SJCRH30 (cell line): ENCODE measurements around the gene TMEM181. TPM values are rescaled to one million over a fixed set of nuclear protein-coding genes. Genes with fewer than 3 reads are reported as not detected.
"Not testable (repeated sequence)": the region's sequence is repeated elsewhere in the genome, so short reads cannot be mapped to it uniquely, and the experiment has no call there.

Source experiments
- DNase-seq, 2 experiments: peaks; one replicate each; pipeline ENCODE4 v3.0.0-alpha.2; 2015 to 2020
- H3K27ac ChIP-seq: fragments of 250-450 bp; sonication (Bioruptor Pico); 2 replicates; pipeline ENCODE4 v1.5.1; 2020; ENCODE audit warnings: mild to moderate bottlenecking, moderate library complexity
- H3K27me3 ChIP-seq: fragments of 250-450 bp; sonication (Bioruptor Pico); 2 replicates; pipeline ENCODE4 v1.5.1; 2020; ENCODE audit warnings: mild to moderate bottlenecking, moderate library complexity
- H3K36me3 ChIP-seq: fragments of 250-450 bp; sonication (Bioruptor Pico); 2 replicates; pipeline ENCODE4 v1.5.1; 2020; ENCODE audit warnings: mild to moderate bottlenecking, moderate library complexity
- H3K4me1 ChIP-seq: fragments of 250-450 bp; sonication (Bioruptor Pico); 2 replicates; pipeline ENCODE4 v1.5.1; 2020; ENCODE audit warnings: mild to moderate bottlenecking, moderate library complexity
- H3K4me3 ChIP-seq: fragments of 250-450 bp; sonication (Bioruptor Pico); 2 replicates; pipeline ENCODE4 v1.5.1; 2020; ENCODE audit warnings: mild to moderate bottlenecking, moderate library complexity
- H3K9me3 ChIP-seq: fragments of 250-450 bp; sonication (Bioruptor Pico); replicated peaks from 2 replicates; pipeline ENCODE4 v1.5.1; 2020; ENCODE audit warnings: mild to moderate bottlenecking, moderate library complexity
- total RNA-seq: library from RNA; depleted of rRNA; stranded (reverse); fragments of >200 nt; shearing (Covaris generic); gene quantifications from 2 replicates; pipeline ENCODE4 v1.2.3, GENCODE V29; 2014

TMEM181 gene
- total RNA-seq, 1 experiment from 2014 or later: 33.5 TPM

- DNase-seq: no peak
- Histone ChIP-seq H3K27ac (no peak overlapping the region), H3K27me3 (no peaks in the 10 kb centered on the region), H3K4me3 (no peak overlapping the region), H3K9me3 (no peaks in the 10 kb centered on the region; the same call in 1 of the 2 replicates), H3K36me3 (peaks cover 44% of the 10 kb centered on the region), H3K4me1 (peaks cover 3% of the 10 kb centered on the region; the same call in 1 of the 2 replicates)
These were observed 49.7 kb downstream of the TMEM181 start for GRCh38 chr6:158609455-158610155.

- Histone ChIP-seq H3K4me1 (peaks cover 3% of the 10 kb centered on the region; the same call in 1 of the 2 replicates), H3K27me3 (no peaks in the 10 kb centered on the region), H3K27ac (no peak overlapping the region), H3K4me3 (no peak overlapping the region), H3K36me3 (peaks cover 48% of the 10 kb centered on the region), H3K9me3 (no peaks in the 10 kb centered on the region; the same call in 1 of the 2 replicates)
- DNase-seq: no peak
These were observed 50.6 kb downstream of the TMEM181 start for GRCh38 chr6:158610319-158610968.

GRCh38 chr6:158611039-158611438 is 51.1 kb downstream of the TMEM181 start:
- no peaks in the 10 kb centered on the region; the same call in none of the 2 replicates for H3K9me3 ChIP-seq
- no peak overlapping the region for H3K27ac ChIP-seq
- no peak for DNase-seq
- peaks cover 44% of the 10 kb centered on the region for H3K36me3 ChIP-seq
- no peaks in the 10 kb centered on the region for H3K27me3 ChIP-seq
- peaks cover 3% of the 10 kb centered on the region; the same call in 1 of the 2 replicates for H3K4me1 ChIP-seq
- no peak overlapping the region for H3K4me3 ChIP-seq

- Histone ChIP-seq H3K36me3 (peaks cover 41% of the 10 kb centered on the region), H3K9me3 (no peaks in the 10 kb centered on the region; the same call in none of the 2 replicates), H3K27ac (no peak overlapping the region), H3K4me3 (no peak overlapping the region), H3K27me3 (no peaks in the 10 kb centered on the region), H3K4me1 (peaks cover 3% of the 10 kb centered on the region; the same call in 1 of the 2 replicates)
- DNase-seq: no peak
These were observed 51.9 kb downstream of the TMEM181 start for GRCh38 chr6:158611541-158612370.

GRCh38 chr6:158614606-158615005 is 54.7 kb downstream of the TMEM181 start:
- H3K36me3 ChIP-seq: peaks cover 39% of the 10 kb centered on the region
- not testable (repeated sequence) for H3K9me3 ChIP-seq, H3K27me3 ChIP-seq, H3K27ac ChIP-seq, DNase-seq, H3K4me1 ChIP-seq, H3K4me3 ChIP-seq

GRCh38 chr6:158618289-158618688 is 58.4 kb downstream of the TMEM181 start:
- H3K9me3 ChIP-seq, H3K4me1 ChIP-seq, H3K27me3 ChIP-seq, DNase-seq, H3K27ac ChIP-seq, H3K4me3 ChIP-seq: not testable (repeated sequence)
- H3K36me3 ChIP-seq: peaks cover 34% of the 10 kb centered on the region; the same call in 1 of the 2 replicates

- Histone ChIP-seq H3K4me3 (no peak overlapping the region), H3K27me3 (no peaks in the 10 kb centered on the region), H3K4me1 (no peaks in the 10 kb centered on the region), H3K27ac (no peak overlapping the region), H3K36me3 (peaks cover 25% of the 10 kb centered on the region; the same call in 1 of the 2 replicates), H3K9me3 (peaks cover 2% of the 10 kb centered on the region; the same call in 1 of the 2 replicates)
- no peak for DNase-seq
These were observed 60.3 kb downstream of the TMEM181 start for GRCh38 chr6:158619922-158620801.

GRCh38 chr6:158620963-158621693 is 61.2 kb downstream of the TMEM181 start:
- Histone ChIP-seq H3K27me3 (no peaks in the 10 kb centered on the region), H3K4me3 (no peak overlapping the region), H3K36me3 (peaks cover 23% of the 10 kb centered on the region; the same call in 1 of the 2 replicates), H3K27ac (no peak overlapping the region), H3K9me3 (0 out of 2 replicates have a peak, but pooled peaks cover 2% of the 10 kb centered on the region), H3K4me1 (no peaks in the 10 kb centered on the region)
- DNase-seq: no peak

GRCh38 chr6:158621694-158622544 is 62.0 kb downstream of the TMEM181 start:
- Histone ChIP-seq H3K4me1 (no peaks in the 10 kb centered on the region), H3K27me3 (no peaks in the 10 kb centered on the region), H3K36me3 (peaks cover 20% of the 10 kb centered on the region; the same call in 1 of the 2 replicates), H3K9me3 (0 out of 2 replicates have a peak, but pooled peaks cover 2% of the 10 kb centered on the region), H3K27ac (no peak overlapping the region), H3K4me3 (no peak overlapping the region)
- no peak for DNase-seq

- H3K4me3 ChIP-seq: no peak overlapping the region
- H3K27ac ChIP-seq: no peak overlapping the region
These were observed 62.8 kb downstream of the TMEM181 start for GRCh38 chr6:158622545-158623190.

GRCh38 chr6:158624684-158625682 is 65.1 kb downstream of the TMEM181 start:
- Histone ChIP-seq H3K27me3 (no peaks in the 10 kb centered on the region), H3K9me3 (no peaks in the 10 kb centered on the region), H3K36me3 (peaks cover 17% of the 10 kb centered on the region; the same call in 1 of the 2 replicates), H3K27ac (no peak overlapping the region), H3K4me3 (no peak overlapping the region), H3K4me1 (no peaks in the 10 kb centered on the region)
- no peak for DNase-seq

More at GRCh38 chr6:158622545-158623190, 62.8 kb downstream of the TMEM181 start:
- DNase-seq: no peak
- 0 out of 2 replicates have a peak, but pooled peaks cover 2% of the 10 kb centered on the region for H3K9me3 ChIP-seq
- no peaks in the 10 kb centered on the region for H3K4me1 ChIP-seq
- no peaks in the 10 kb centered on the region for H3K27me3 ChIP-seq
- peaks cover 18% of the 10 kb centered on the region; the same call in 1 of the 2 replicates for H3K36me3 ChIP-seq
